Measurements from ENCODE around the gene RALGPS2. TPM values are rescaled to one million over a fixed set of nuclear protein-coding genes. Genes with fewer than 3 reads are reported as not detected.

The RALGPS2 gene
- total RNA-seq, 2 experiments from 2014 or later: 4.8 to 5.5 TPM

- intact Hi-C loops (cut with DNase I, micrococcal nuclease): no loop called here
- POLR2A ChIA-PET: no interaction called here
- Mint-ChIP-seq H3K4me3 (no peak overlapping the region), H3K27ac (no peak overlapping the region), H3K27me3 (no peaks in the 10 kb centered on the region), H3K36me3 (ENCODE audit: low read depth) (peaks cover 13% of the 10 kb centered on the region), H3K9me3 (ENCODE audit: low read depth) (no peaks in the 10 kb centered on the region), H3K4me1 (peaks cover 10% of the 10 kb centered on the region)
- DNase-seq: no peak
- no peak for ATAC-seq
- CTCF ChIA-PET: interaction anchor here (0.7 to 1.5 kb wide), 3 partner anchors 14 to 249 kb away, joined by 3 to 4 read pairs (median 3); no protein-coding TSS in a partner anchor
These were observed 56.7 kb downstream of the RALGPS2 start for GRCh38 chr1:178781533-178782330.

DNA sequence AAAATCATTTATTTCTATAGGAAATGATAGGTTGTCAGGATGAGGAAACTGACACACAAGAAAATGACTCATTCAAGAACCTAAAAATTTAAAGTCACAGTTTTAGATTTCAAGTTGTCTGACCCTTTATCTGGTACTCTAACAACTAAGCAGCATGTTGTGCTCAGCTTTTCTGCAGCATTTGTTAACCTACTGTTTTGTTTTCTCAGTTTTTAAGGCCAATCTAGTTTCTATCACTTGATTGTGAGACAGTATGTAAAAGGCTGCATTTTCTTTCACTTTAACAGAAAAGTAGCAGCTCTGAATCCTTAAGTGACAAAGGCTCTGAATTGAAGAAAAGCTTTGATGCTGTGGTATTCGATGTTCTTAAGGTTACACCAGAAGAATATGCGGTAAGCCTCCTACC lies 59.1 kb downstream of the RALGPS2 start:
- Mint-ChIP-seq H3K36me3 (ENCODE audit: low read depth) (peaks cover 8% of the 10 kb centered on the region), H3K27ac (no peak overlapping the region), H3K4me3 (no peak overlapping the region), H3K27me3 (no peaks in the 10 kb centered on the region), H3K9me3 (ENCODE audit: low read depth) (no peaks in the 10 kb centered on the region), H3K4me1 (peaks cover 10% of the 10 kb centered on the region)
- ATAC-seq (peak; percentile 64), DNase-seq (no peak)
- ChIA-PET POLR2A (no interaction called here), CTCF (interaction anchor here (1.0 to 1.9 kb wide), 6 partner anchors 9 to 251 kb away, joined by 3 to 5 read pairs (median 3); no protein-coding TSS in a partner anchor)
- intact Hi-C loops (cut with DNase I, micrococcal nuclease): no loop called here

DNA sequence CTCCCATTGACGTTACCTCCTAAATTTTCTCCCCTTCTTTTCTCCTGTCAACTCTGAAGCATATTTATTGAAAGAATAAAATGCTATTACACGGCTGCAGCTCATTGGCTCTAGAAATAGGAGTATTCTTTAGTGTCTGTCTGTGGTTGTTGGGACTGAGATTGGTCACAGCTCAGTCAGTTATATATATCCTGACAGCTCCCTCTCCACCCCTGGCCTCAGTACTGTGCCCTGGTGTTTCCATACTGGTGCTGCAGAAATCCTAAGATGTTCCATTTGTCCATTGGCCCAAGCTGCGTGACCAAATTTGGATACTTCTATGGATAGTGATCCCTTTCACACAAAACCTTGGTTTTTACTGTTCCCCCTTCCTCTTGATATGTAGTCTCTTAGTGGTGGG lies 67.3 kb downstream of the RALGPS2 start:
- no peaks in the 10 kb centered on the region for H3K27me3 Mint-ChIP-seq
- H3K27ac Mint-ChIP-seq: no peak overlapping the region
- H3K36me3 Mint-ChIP-seq (ENCODE audit: low read depth): peaks cover 4% of the 10 kb centered on the region
- ATAC-seq (no peak), DNase-seq (no peak)
- no peaks in the 10 kb centered on the region for H3K9me3 Mint-ChIP-seq (ENCODE audit: low read depth)
- H3K4me1 Mint-ChIP-seq: no peaks in the 10 kb centered on the region
- intact Hi-C loops (cut with DNase I, micrococcal nuclease): no loop called here
- ChIA-PET CTCF (no interaction called here), POLR2A (interaction anchor here (0.5 kb wide), 1 partner anchor 418 kb away, joined by 3 read pairs; no protein-coding TSS in a partner anchor)
- no peak overlapping the region for H3K4me3 Mint-ChIP-seq

GRCh38 chr1:178796013-178796412 lies 71.0 kb downstream of the RALGPS2 start:
- no peaks in the 10 kb centered on the region for H3K4me1 Mint-ChIP-seq
- DNase-seq: no peak
- no peaks in the 10 kb centered on the region for H3K27me3 Mint-ChIP-seq
- no peaks in the 10 kb centered on the region for H3K9me3 Mint-ChIP-seq (ENCODE audit: low read depth)
- POLR2A ChIA-PET: no interaction called here
- H3K4me3 Mint-ChIP-seq: no peak overlapping the region
- no peak for ATAC-seq
- CTCF ChIA-PET: no interaction called here
- peaks cover 4% of the 10 kb centered on the region for H3K36me3 Mint-ChIP-seq (ENCODE audit: low read depth)
- intact Hi-C loops (cut with DNase I, micrococcal nuclease): no loop called here
- H3K27ac Mint-ChIP-seq: no peak overlapping the region

- Mint-ChIP-seq H3K4me1 (no peaks in the 10 kb centered on the region), H3K27me3 (no peaks in the 10 kb centered on the region), H3K27ac (no peak overlapping the region), H3K4me3 (no peak overlapping the region), H3K36me3 (ENCODE audit: low read depth) (peaks cover 4% of the 10 kb centered on the region), H3K9me3 (ENCODE audit: low read depth) (no peaks in the 10 kb centered on the region)
- intact Hi-C loops (cut with DNase I, micrococcal nuclease): no loop called here
- DNase-seq (no peak), ATAC-seq (no peak)
- CTCF ChIA-PET: interaction anchor here (1.3 kb wide), 1 partner anchor 10 kb away, joined by 4 read pairs; no protein-coding TSS in a partner anchor
- POLR2A ChIA-PET: no interaction called here
These were observed 72.5 kb downstream of the RALGPS2 start for GRCh38 chr1:178797590-178797989.

DNA sequence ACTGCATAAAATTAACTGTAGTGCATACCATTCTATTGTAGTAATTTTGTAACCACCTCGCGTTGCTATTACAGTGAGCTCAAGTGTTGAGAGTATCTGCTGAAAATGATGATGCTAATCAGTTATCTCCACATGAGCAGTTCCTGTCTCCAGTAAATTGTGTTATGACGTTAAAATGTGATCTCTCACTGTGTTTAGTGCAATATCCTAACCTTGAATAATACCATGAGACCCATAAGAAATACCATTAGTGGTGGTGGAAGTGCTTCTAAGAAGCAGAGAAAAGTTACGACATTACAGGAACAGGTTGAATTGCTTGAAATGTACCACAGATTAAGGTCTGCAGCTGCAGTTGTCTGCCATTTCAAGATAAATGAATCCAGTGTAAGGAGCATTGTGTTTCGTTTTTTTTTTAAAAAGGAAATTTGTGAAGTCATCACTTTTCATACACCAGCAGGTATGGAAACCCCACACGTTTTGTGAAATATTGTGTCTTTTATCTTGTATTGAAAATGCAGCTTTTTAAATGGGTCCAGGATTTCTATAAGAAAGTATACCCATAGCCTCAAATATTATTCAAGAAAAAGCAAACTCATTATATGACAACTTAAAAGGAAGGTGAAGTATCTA lies 73.3 kb downstream of the RALGPS2 start:
- ATAC-seq (no peak), DNase-seq (no peak)
- Mint-ChIP-seq H3K4me1 (no peaks in the 10 kb centered on the region), H3K9me3 (ENCODE audit: low read depth) (no peaks in the 10 kb centered on the region), H3K27ac (no peak overlapping the region), H3K36me3 (ENCODE audit: low read depth) (peaks cover 4% of the 10 kb centered on the region), H3K27me3 (no peaks in the 10 kb centered on the region), H3K4me3 (no peak overlapping the region)
- intact Hi-C loops (cut with DNase I, micrococcal nuclease): no loop called here
- CTCF ChIA-PET: interaction anchor here (0.6 kb wide), 1 partner anchor 218 kb away, joined by 3 read pairs; no protein-coding TSS in a partner anchor
- POLR2A ChIA-PET: no interaction called here

DNA sequence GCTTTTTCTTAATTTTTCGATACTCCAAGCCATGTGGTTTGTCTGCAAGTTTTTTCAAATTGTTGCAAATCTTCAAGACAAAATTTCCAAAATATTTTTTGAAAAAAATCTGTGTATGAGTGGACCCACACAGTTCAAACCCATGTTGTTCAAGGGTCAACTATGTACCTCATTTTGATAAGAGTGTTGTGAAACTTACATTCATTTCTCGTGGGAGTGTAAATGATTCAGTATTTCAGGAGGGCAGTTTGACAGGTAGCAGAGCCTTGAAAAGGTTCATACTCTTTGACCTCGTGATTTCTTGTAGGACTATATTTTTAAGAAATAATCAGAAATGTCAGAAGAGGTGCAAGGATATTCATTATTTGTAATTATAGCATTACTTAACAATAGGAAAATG lies 77.8 kb downstream of the RALGPS2 start:
- Mint-ChIP-seq H3K4me3 (no peak overlapping the region), H3K4me1 (no peaks in the 10 kb centered on the region), H3K27ac (no peak overlapping the region), H3K27me3 (no peaks in the 10 kb centered on the region), H3K9me3 (ENCODE audit: low read depth) (no peaks in the 10 kb centered on the region), H3K36me3 (ENCODE audit: low read depth) (no peaks in the 10 kb centered on the region)
- DNase-seq (no peak), ATAC-seq (no peak)
- intact Hi-C loops (cut with DNase I, micrococcal nuclease): no loop called here
- POLR2A ChIA-PET: no interaction called here
- CTCF ChIA-PET: no interaction called here

- intact Hi-C loops (cut with DNase I, micrococcal nuclease): no loop called here
- no peak for DNase-seq
- ChIA-PET POLR2A (no interaction called here), CTCF (interaction anchor here (1.1 to 1.4 kb wide), 2 partner anchors 10 to 23 kb away, joined by 3 to 4 read pairs; no protein-coding TSS in a partner anchor)
- no peaks in the 10 kb centered on the region for H3K4me1 Mint-ChIP-seq
- H3K27ac Mint-ChIP-seq: no peak overlapping the region
- H3K36me3 Mint-ChIP-seq (ENCODE audit: low read depth): peaks cover 2% of the 10 kb centered on the region
- H3K27me3 Mint-ChIP-seq: no peaks in the 10 kb centered on the region
- ATAC-seq: no peak
- no peak overlapping the region for H3K4me3 Mint-ChIP-seq
- H3K9me3 Mint-ChIP-seq (ENCODE audit: low read depth): no peaks in the 10 kb centered on the region
These were observed 81.7 kb downstream of the RALGPS2 start for GRCh38 chr1:178806665-178807300.

- Mint-ChIP-seq H3K4me1 (no peaks in the 10 kb centered on the region), H3K9me3 (ENCODE audit: low read depth) (no peaks in the 10 kb centered on the region), H3K4me3 (no peak overlapping the region), H3K27ac (no peak overlapping the region), H3K36me3 (ENCODE audit: low read depth) (peaks cover 2% of the 10 kb centered on the region), H3K27me3 (no peaks in the 10 kb centered on the region)
- ChIA-PET CTCF (no interaction called here), POLR2A (no interaction called here)
- intact Hi-C loops (cut with DNase I, micrococcal nuclease): no loop called here
- DNase-seq (no peak), ATAC-seq (no peak)
These were observed 83.5 kb downstream of the RALGPS2 start for GRCh38 chr1:178808529-178808928.

DNA sequence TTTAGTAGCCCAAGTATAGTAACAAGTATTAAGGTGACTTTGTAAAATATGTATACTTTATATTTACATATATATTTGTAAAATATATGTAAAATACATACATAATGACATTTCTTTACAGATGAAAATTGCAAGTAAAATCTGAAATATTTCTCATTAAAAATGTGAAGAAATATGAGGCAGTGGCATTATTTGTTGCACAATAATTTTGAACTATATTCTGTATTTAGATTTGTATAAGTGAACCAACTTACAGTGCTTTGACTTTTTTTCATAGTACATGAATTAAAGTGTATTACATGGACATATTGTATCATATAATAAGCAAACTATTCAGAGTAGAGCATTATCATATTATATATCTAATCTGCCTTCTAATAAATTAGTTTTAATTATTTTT lies 85.5 kb downstream of the RALGPS2 start:
- CTCF ChIA-PET: interaction anchor here (0.6 kb wide), 1 partner anchor 524 kb away, joined by 4 read pairs; no protein-coding TSS in a partner anchor
- Mint-ChIP-seq H3K4me1 (no peaks in the 10 kb centered on the region), H3K4me3 (no peak overlapping the region), H3K27ac (no peak overlapping the region), H3K36me3 (ENCODE audit: low read depth) (peaks cover 10% of the 10 kb centered on the region), H3K27me3 (no peaks in the 10 kb centered on the region), H3K9me3 (ENCODE audit: low read depth) (no peaks in the 10 kb centered on the region)
- ATAC-seq (no peak), DNase-seq (no peak)
- intact Hi-C loops (cut with DNase I, micrococcal nuclease): no loop called here
- POLR2A ChIA-PET: no interaction called here

DNA sequence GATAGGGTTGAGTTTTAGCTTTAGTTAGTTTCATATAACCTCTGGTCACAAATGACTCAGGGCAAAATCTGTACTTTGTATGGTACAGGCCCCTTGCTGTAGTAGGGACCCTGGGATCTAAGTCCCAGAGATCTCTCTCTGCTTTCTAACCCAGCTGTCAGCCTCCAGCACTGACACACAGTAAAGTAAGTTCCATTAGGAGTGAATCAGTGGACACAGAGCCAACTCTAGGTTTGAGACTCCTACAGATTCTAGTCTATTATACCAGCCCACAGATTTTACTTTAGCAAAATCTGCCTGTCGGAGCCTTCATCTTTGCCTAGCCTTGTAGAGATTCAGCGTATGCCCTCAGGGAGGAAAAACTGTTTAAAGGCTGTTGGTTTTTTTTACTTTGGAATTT lies 93.4 kb downstream of the RALGPS2 start:
- DNase-seq: no peak
- Mint-ChIP-seq H3K27me3 (no peaks in the 10 kb centered on the region), H3K9me3 (ENCODE audit: low read depth) (no peaks in the 10 kb centered on the region), H3K4me1 (peaks cover 8% of the 10 kb centered on the region), H3K36me3 (ENCODE audit: low read depth) (peaks cover 16% of the 10 kb centered on the region), H3K27ac (no peak overlapping the region), H3K4me3 (no peak overlapping the region)
- CTCF ChIA-PET: interaction anchor here (0.8 kb wide), 1 partner anchor 710 kb away, joined by 4 read pairs; no protein-coding TSS in a partner anchor
- POLR2A ChIA-PET: no interaction called here
- ATAC-seq: no peak
- intact Hi-C loops (cut with DNase I, micrococcal nuclease): no loop called here

Data from activated CD4-positive, alpha-beta T cell treated with anti-CD3 and anti-CD28 coated beads for 36 hours (primary cell).